HS-27A (cell line): ENCODE results near the gene AKR1C4.
"Not testable (repeated sequence)": the region's sequence is repeated elsewhere in the genome, so short reads cannot be mapped to it uniquely, and the experiment has no call there.

Experiments
- DNase-seq: peaks from one replicate; pipeline ENCODE4 v3.0.0-alpha.2; 2012; ENCODE audit warnings: low read depth, missing footprints

Gene AKR1C4

GRCh38 chr10:5196702-5197113, at the start of gene AKR1C4:
Gene AKR1C4 (plus strand): TSS chr10:5196837. CDS start chr10:5196868, 31 bp downstream.
- DNase-seq = no peak

DNA sequence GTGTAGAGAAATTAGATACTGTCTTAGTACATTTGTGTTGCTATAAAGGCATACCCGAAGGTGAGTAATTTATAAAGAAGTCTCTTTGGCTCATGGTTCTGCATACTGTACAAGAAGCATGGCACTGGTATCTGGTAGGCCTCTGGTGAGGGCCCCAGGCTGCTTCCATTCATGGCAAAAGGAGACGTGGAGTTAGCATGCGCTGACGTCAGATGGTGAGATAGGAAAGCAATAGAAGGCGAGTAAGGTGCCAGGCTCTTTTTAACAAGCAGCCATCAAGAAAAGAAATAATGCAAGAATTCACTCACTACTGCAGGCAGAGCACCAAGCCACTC, 49.8 kb upstream of the AKR1C4 start:
- DNase-seq = no peak

- no peak for DNase-seq
Measured at GRCh38 chr10:5147255-5147980, 49.2 kb upstream of the AKR1C4 start.

- no peak for DNase-seq
Measured at GRCh38 chr10:5147981-5148677, 48.5 kb upstream of the AKR1C4 start.

GRCh38 chr10:5148678-5149032, 48.0 kb upstream of the AKR1C4 start:
- DNase-seq = no peak

DNA sequence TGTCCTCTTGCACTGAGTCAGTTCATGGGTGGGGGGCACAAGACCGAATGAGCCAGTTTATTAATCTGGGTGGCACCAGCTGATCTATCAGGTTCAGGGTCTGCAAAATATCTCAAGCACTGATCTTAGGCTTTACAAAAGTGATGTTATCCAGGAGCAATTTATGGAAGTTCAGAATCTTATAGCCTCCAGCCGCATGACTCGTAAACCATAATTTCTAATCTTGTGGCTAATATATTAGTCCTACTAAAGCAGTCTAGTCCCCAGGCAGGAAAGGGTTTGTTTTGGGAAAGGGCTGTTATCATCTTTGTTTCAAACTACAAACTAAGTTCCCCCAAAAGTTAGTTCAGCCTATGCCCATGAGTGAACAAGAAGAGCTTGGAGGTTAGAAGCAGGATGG, 45.6 kb upstream of the AKR1C4 start:
- DNase-seq = no peak

- no peak for DNase-seq
Measured at GRCh38 chr10:5155951-5156350, 40.7 kb upstream of the AKR1C4 start.

DNA sequence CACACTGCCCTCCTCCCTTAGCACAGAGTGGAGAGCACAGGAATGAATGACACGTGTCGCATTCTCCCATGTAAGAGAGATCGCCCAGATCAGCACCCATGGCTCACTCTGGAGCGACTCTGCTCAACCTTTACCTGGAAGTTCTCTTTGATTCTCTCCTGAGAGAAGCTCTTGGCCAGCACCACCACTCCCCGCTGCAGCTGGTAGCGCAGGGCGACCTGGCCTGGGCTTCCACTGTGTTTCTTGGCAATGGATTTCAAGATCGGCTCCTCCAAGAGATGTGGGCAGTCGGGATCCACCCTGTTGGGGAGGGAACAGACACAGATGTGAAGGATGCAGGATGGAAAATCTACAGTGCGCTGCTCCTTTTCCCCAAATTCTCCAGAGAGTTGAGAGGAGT, 39.1 kb upstream of the AKR1C4 start:
- DNase-seq = no peak

DNA sequence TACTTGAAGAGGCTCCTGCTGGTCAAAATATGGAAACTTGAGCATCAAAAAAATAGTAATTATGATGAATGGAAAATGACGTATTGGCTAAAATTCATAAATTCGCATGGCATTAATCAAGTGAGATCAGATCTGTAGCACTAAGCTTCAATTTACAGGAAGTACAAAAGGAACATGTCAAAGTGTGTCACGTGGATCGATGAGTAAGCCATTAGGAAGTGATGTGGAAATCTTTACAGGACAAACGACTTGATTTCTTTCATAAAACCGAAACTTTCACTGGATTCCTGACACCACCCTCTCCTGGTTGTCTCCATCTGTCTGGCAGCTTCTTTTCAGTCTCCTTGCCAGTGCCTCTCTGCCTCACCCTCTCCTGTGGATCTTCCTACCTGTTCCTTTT, 37.5 kb upstream of the AKR1C4 start:
- DNase-seq = no peak

DNA sequence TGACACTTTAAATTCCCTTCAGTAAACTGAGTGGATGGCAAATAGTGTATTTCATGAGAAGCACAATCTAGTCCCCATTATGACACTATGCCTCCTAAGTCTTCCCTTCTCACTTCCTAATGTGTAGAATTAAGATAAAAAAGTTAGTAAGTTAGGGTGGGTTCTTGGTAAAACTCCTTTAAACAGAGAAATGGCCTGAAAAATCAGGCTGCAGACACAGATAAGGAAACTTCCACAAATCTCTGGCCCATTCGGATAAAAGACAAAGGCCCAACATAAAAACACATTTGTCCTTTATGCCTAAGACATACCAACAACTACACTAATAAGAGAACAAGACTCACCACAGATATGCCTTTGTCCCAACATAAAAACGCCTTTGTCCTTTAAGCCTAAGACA, 33.1 kb upstream of the AKR1C4 start:
- DNase-seq = no peak

DNA sequence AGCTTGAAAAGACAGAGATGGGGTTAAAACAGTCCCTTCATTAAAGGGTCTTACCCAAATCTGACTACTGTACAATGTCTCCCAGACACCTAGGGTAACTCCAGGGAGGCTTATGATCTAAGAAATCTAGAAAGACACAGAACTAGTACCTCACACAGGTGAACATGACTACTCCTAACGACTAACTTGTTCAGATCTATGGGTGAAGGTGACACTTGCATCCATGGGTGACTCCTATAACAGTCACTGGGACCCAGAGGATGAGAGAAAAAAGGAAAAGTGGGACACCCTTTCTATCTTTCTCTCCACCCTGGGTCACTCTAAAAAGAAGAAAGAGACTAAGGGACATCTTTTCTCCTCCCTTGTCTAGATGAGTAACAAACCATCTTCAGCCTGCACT, 30.9 kb upstream of the AKR1C4 start:
- no peak for DNase-seq

DNA sequence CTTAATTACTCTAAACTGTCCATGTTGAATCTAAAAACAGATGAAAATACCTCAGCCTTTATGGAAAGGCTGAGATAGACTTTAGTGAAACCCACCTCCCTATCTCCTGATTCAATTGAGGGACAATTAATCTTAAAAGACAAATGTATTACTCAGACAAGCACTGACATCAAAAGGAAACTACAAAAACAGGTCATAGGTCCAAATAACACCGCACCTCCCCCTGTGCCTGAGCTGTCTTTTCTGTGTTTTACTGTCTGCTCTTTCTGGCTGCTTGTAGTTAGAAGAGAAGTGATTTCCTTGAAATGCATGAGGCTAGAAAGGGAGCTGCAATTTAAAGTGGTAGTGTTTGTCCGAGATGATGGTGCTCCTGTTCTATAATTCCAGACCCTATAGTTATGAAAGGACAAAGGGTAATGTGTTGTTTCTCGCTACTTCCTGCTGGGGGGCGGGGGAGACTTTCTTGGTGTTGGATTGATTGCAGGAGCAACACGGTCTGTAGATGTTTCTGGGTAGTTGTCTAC, 27.7 kb upstream of the AKR1C4 start:
- DNase-seq = no peak

GRCh38 chr10:5175581-5175980, 21.1 kb upstream of the AKR1C4 start:
- not testable (repeated sequence) for DNase-seq

- DNase-seq = not testable (repeated sequence)
Measured at GRCh38 chr10:5180503-5180902, 16.1 kb upstream of the AKR1C4 start.

DNA sequence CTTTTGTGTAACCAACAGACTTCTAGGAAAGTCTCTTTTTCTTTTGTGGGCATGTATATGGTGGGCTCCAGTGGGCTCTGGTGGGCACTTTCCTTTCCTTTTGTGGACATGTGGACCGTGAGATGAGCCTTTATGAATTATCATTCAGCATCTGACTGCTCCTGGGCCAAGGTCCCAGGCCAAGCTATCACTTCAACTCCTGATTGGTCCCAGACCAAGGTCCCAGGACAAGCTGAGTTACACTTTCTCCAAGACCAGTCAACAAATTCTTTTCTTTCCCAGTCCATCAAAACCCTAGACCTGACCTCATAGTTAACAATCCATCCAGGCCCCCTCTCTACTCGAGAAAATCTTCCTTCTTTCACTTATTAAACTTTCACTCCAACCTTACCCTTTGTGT, 12.7 kb upstream of the AKR1C4 start:
- no peak for DNase-seq

GRCh38 chr10:5184987-5185775, 11.5 kb upstream of the AKR1C4 start, which contains the start of gene AKR1C8:
Gene AKR1C8 (minus strand): TSS chr10:5185150. CDS start chr10:5185104, 46 bp downstream.
- DNase-seq = no peak

- DNase-seq = no peak
Measured at GRCh38 chr10:5187867-5188266, 8.8 kb upstream of the AKR1C4 start.

DNA sequence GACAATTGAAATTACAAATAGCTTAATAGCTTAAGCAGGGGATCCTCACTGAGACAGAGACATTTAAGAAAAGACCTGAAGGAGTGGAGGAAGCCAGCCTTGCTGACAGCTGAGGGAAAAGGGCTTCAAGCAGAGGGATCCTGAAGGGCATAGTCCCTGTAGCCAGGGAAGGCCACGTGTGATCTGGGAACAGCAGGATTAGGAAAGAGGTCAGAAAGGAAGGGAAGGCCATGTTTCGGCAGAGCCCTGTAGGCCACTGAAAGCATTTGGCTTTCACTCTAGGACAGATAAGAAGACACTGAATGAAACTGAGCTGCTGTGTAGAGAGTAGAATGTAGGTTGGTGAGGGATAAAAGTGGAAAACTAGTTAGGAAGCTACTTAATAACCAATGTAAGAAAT, 8.3 kb upstream of the AKR1C4 start:
- no peak for DNase-seq

DNA sequence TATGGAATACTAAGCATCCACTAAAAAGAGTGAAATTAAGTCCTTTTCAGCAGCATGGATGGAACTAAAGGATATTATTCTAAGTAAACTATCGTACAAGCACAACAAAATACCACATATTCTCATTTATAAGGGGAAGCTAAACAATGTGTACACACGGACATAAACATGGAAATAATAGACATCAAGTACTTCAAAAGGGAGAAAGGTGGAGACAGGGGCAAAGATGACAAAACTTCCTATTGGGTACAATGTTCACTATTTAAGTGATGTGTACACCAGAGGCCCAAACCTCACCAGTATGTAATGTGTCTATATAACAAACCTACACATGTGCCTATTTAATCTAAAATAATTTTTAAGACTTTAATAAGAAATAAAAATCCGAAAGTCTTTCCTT, 2.2 kb upstream of the AKR1C4 start:
- DNase-seq = no peak

- no peak for DNase-seq
Measured at GRCh38 chr10:5195727-5196374, 786 bp upstream of the AKR1C4 start.

GRCh38 chr10:5198386-5198785, 1.7 kb downstream of the AKR1C4 start:
- no peak for DNase-seq

DNA sequence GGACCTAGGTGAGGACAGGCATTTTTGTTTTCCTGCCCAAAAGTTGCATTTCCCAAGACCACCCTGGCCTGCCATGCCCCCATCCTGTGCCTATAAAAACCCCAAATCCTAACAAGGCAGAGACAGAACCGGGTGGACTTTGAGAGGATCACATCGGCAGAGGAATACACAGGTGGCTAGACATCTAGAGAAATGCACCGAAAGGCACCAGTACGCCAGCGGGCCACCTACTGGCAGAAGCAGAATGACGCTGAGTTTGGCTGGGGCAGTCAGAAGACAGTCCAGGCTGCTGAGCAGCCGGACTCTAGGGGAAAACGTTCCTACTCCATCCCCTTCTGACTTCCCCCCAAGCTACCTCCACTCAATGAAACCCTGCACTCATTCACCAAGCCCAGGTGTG, 2.8 kb downstream of the AKR1C4 start:
- DNase-seq = no peak
